Cardiac muscle cell (in vitro differentiated cells and primary cell): Measurements from ENCODE around the gene MRPL45. TPM values are rescaled to one million over a fixed set of nuclear protein-coding genes. Genes with fewer than 3 reads are reported as not detected.

Experiments used
- DNase-seq, 2 donors: peaks; one replicate each; pipeline versions ENCODE4 v3.0.0 to v3.0.0-alpha.2; 2010 to 2017; ENCODE audit warnings: low read depth in 1 of 2, low spot score in 1 of 2
- H3K27ac ChIP-seq: fragments of 200-600 bp; sonication (generic); 2 replicates; pipeline ENCODE4 v1.5.1; 2016
- H3K27me3 ChIP-seq: fragments of 200-600 bp; sonication (generic); 2 replicates; pipeline ENCODE4 v1.6.0; 2016; ENCODE audit warnings: control low read depth
- H3K36me3 ChIP-seq: fragments of 200-600 bp; sonication (generic); 2 replicates; pipeline ENCODE4 v1.5.1; 2016; ENCODE audit warnings: control low read depth
- H3K4me1 ChIP-seq: fragments of 200-600 bp; sonication (generic); 2 replicates; pipeline ENCODE4 v1.8.1; 2017; ENCODE audit warnings: low read depth, mild to moderate bottlenecking, mixed run types
- H3K4me3 ChIP-seq: fragments of 200-600 bp; sonication (generic); 2 replicates; pipeline ENCODE4 v1.5.1; 2016; ENCODE audit warnings: mild to moderate bottlenecking
- H3K9me3 ChIP-seq: fragments of 200-600 bp; sonication (generic); 2 replicates; pipeline ENCODE4 v1.5.1; 2017; ENCODE audit warnings: low read depth, mild to moderate bottlenecking, control low read depth
- CTCF ChIP-seq: IDR thresholded peaks from 2 replicates; pipeline ENCODE4 v1.5.1; 2012; ENCODE audit warnings: low read depth, mild to moderate bottlenecking, low read length
- polyA plus RNA-seq: library from polyadenylated mRNA; unstranded; fragments of >200 nt; fragmentation: Nextera tagmentation; extraction: Ambion mirVana; gene quantifications from 2 replicates; pipeline ENCODE4 v1.2.1, GENCODE V29; 2016
- total RNA-seq: library from RNA; depleted of rRNA; stranded (reverse); fragments of >200 nt; gene quantifications from 2 replicates; pipeline ENCODE4 v1.2.3, GENCODE V29; 2016

MRPL45 gene
- total and polyA plus RNA-seq, 2 experiments from 2014 or later, result 42.0 to 43.5 TPM

- peaks cover 31% of the 10 kb centered on the region for H3K36me3 ChIP-seq
- no peaks in the 10 kb centered on the region for H3K27me3 ChIP-seq
- TF ChIP-seq CTCF, result no peak
- no peaks in the 10 kb centered on the region for H3K9me3 ChIP-seq
- H3K4me3 ChIP-seq, result no peak overlapping the region
- DNase-seq, result no peak
- H3K4me1 ChIP-seq, result peaks cover 10% of the 10 kb centered on the region
- no peak overlapping the region for H3K27ac ChIP-seq
These were observed 67.8 kb downstream of the MRPL45 start for GRCh38 chr17:38364741-38365140.

- Histone ChIP-seq H3K9me3 (no peaks in the 10 kb centered on the region), H3K4me3 (no peak overlapping the region), H3K27me3 (no peaks in the 10 kb centered on the region), H3K36me3 (peaks cover 39% of the 10 kb centered on the region), H3K27ac (no peak overlapping the region), H3K4me1 (no peaks in the 10 kb centered on the region)
- DNase-seq, result no peak
- TF ChIP-seq CTCF, result no peak
These were observed 72.3 kb downstream of the MRPL45 start for GRCh38 chr17:38369124-38369886.

Other genes starting within 250 kb of the MRPL45 start
- 4.0 TPM in 1 of 2 replicates, not detected in the other for gene TBC1D3C, start 228.5 kb upstream of the MRPL45 start, total RNA-seq
- 3.2 and 5.4 TPM in 2 replicates for gene TBC1D3C, start 228.5 kb upstream of the MRPL45 start, polyA plus RNA-seq
- 1.6 and 4.9 TPM in 2 replicates for gene TBC1D3E, start 169.2 kb upstream of the MRPL45 start, total RNA-seq
- 4.6 and 6.1 TPM in 2 replicates for gene TBC1D3E, start 169.2 kb upstream of the MRPL45 start, polyA plus RNA-seq
- gene TBC1D3, start 104.6 kb upstream of the MRPL45 start, total RNA-seq, result not detected in 2 replicates
- gene TBC1D3, start 104.6 kb upstream of the MRPL45 start, polyA plus RNA-seq, result not detected in 2 replicates
- gene GPR179, start 46.8 kb downstream of the MRPL45 start, total RNA-seq, result 0.07 and 0.51 TPM in 2 replicates
- 0.12 TPM in 1 of 2 replicates, not detected in the other for gene GPR179, start 46.8 kb downstream of the MRPL45 start, polyA plus RNA-seq
- gene SOCS7, start 54.7 kb downstream of the MRPL45 start, total RNA-seq, result 12.5 and 18.7 TPM in 2 replicates
- 2.8 and 4.2 TPM in 2 replicates for gene SOCS7, start 54.7 kb downstream of the MRPL45 start, polyA plus RNA-seq
- 9.0 and 13.2 TPM in 2 replicates for gene ARHGAP23, start 131.3 kb downstream of the MRPL45 start, total RNA-seq
- 6.8 and 7.6 TPM in 2 replicates for gene ARHGAP23, start 131.3 kb downstream of the MRPL45 start, polyA plus RNA-seq